GM10266 (cell line): ENCODE data around the gene BAIAP2L2.
"Not testable (repeated sequence)": the region's sequence is repeated elsewhere in the genome, so short reads cannot be mapped to it uniquely, and the experiment has no call there.

Experiments
- DNase-seq: peaks from one replicate; pipeline ENCODE4 v3.0.0; 2012; ENCODE audit errors: extremely low spot score
- TF ChIP-seq, protein P1 (sequence below): IDR thresholded peaks from 2 replicates; pipeline ENCODE4 v1.5.1; 2012; ENCODE audit warnings: mild to moderate bottlenecking, low read depth; ENCODE audit not compliant: control insufficient read depth, insufficient read depth; ENCODE audit errors: missing control alignments

Gene BAIAP2L2

GRCh38 chr22:38118182-38118581, 7.7 kb upstream of the BAIAP2L2 start:
- no peak for DNase-seq
- TF ChIP-seq, protein P1, sequence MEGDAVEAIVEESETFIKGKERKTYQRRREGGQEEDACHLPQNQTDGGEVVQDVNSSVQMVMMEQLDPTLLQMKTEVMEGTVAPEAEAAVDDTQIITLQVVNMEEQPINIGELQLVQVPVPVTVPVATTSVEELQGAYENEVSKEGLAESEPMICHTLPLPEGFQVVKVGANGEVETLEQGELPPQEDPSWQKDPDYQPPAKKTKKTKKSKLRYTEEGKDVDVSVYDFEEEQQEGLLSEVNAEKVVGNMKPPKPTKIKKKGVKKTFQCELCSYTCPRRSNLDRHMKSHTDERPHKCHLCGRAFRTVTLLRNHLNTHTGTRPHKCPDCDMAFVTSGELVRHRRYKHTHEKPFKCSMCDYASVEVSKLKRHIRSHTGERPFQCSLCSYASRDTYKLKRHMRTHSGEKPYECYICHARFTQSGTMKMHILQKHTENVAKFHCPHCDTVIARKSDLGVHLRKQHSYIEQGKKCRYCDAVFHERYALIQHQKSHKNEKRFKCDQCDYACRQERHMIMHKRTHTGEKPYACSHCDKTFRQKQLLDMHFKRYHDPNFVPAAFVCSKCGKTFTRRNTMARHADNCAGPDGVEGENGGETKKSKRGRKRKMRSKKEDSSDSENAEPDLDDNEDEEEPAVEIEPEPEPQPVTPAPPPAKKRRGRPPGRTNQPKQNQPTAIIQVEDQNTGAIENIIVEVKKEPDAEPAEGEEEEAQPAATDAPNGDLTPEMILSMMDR: no peak

GRCh38 chr22:38117556-38117955, 7.1 kb upstream of the BAIAP2L2 start:
- DNase-seq: not testable (repeated sequence)

DNA sequence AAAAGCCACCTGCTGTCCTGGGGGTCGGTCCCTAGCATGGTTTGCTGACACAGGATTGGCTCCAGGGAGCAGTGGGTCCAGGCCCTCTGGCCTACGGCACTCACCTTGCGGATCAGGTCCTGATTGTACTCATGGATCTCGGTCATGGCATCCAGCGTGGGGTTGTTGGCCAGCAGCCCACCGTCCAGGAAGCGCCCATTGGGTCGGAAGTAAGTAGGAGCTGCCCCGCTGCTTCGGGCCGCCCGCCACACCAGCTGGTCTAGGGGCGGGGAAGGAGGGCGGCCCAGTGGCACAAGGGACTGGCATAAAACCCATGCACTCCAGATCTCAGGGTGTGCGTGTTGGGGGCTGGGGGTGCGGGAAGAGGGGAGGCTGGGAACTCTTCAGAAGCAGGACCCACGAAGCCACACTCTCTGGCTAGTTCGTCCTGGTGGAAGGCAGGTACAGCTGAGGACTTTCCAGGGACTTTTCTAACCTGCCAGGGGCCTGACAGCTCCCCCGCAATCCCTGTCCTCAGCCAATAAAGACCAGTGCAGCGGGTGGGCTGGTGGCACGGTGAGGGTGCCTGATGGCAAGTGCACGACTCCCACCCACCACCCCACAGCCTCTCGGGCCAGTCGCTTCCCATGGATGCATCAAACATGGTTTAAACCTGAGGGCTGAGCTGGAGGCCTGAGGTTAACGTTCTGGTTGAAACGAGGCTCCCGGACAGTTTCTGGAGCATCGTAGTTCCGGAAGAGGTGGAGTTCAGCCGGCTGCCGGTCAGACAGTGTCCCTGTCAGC, 5.1 kb upstream of the BAIAP2L2 start:
- TF ChIP-seq, protein P1: no peak
- DNase-seq: no peak

GRCh38 chr22:38114484-38115398, 4.3 kb upstream of the BAIAP2L2 start:
- peak; percentile 93 for DNase-seq
- TF ChIP-seq, protein P1: peak; percentile 91

DNA sequence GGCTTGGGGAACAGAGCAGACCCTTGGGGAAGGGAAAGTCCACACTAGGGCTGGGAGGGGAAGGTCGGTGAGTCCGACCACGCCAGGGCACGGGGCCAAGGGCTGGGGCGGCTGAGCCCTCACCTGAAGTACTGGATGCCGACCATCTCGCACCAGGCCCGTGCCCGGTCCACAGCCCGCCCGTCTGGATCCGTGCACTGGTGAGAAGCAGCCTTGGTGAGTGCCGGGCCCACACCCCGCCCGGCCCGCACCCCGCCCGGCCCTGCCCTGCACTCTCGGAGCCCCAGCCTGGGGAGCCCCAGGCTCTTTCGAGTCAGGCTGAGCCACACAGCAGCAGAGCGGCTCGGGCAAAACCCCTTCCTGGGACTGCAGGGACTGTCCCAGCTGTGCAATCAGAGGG, 1.9 kb upstream of the BAIAP2L2 start:
- TF ChIP-seq, protein P1: no peak
- DNase-seq: no peak

- TF ChIP-seq, protein P1: no peak
- no peak for DNase-seq
Observed at GRCh38 chr22:38111925-38112355, 1.5 kb upstream of the BAIAP2L2 start.

DNA sequence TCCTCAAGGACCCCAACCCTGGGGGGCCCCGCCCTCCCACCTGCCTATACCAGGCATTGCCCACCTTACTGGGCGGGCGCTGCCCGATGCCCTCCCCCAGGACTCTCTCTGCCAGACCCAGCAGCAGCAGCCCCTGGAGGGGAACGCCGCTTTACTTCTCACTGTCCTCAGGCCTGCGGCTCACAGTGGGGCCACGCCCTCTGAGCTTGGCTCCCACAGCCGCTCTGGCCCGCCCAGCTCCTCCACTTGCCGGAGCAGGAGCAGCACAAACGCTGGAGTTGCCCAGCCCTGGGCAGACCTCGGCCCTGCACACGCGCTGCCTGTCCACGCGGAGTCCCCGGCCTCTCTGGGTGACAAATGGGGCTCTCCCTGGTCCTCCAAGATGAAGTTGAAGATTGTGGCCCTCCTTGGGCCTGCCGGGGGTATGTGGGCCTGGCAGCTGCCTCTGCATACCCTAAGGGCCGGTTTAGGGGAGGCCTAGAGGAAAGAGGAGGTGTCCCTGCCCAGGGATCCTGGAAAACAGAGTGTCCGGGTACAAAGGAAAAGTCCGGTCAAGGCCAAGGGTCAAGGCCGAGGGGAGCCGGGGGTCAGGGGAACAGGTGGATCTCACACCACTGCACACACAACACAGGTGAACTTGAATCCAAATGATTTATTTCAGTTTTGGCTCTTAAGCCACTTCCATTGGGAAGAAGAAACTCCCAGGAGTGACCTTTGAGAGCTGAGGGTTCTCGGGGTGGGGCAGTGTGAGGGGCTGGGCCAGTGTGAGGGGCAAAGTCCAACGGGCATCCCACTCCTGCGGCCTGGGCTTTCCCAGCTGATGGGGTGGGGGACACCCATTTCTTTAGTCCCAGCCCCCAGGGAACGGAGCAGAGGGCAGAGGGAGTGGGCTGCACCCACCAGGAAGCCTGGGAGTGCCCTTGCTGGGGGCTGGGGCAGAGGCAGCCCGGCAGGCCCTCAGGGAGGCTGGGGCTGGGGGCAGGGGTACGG, 674 bp upstream of the BAIAP2L2 start:
- TF ChIP-seq, protein P1: no peak
- DNase-seq: no peak
